H9 (cell line): ENCODE measurements around the gene GLS. TPM values are rescaled to one million over a fixed set of nuclear protein-coding genes. Genes with fewer than 3 reads are reported as not detected.

Experiments
- DNase-seq: peaks from one replicate; pipeline ENCODE4 v3.0.0-alpha.2; 2017
- H2AFZ ChIP-seq: one replicate; pipeline ENCODE4 v1.6.1; 2013; ENCODE audit warnings: mild to moderate bottlenecking, low read length, control low read depth, moderate library complexity
- H2AK5ac ChIP-seq: 2 replicates; pipeline ENCODE4 v1.6.1; 2013; ENCODE audit warnings: low read length, control low read depth, mixed read lengths; ENCODE audit not compliant: insufficient read length
- H2BK120ac ChIP-seq: one replicate; pipeline ENCODE4 v1.6.1; 2013; ENCODE audit warnings: low read depth, mild to moderate bottlenecking, low read length, control low read depth, inconsistent platforms; ENCODE audit not compliant: poor library complexity, severe bottlenecking
- H2BK12ac ChIP-seq: 2 replicates; pipeline ENCODE4 v1.6.1; 2013; ENCODE audit warnings: low read length, control low read depth, mixed read lengths, low read depth; ENCODE audit not compliant: insufficient read length
- H2BK15ac ChIP-seq: 2 replicates; pipeline ENCODE4 v1.6.1; 2013; ENCODE audit warnings: low read depth, low read length, control low read depth
- H2BK20ac ChIP-seq: one replicate; pipeline ENCODE4 v1.6.1; 2013; ENCODE audit warnings: low read depth, mild to moderate bottlenecking, low read length, control low read depth, inconsistent platforms; ENCODE audit not compliant: poor library complexity, severe bottlenecking
- H2BK5ac ChIP-seq: 2 replicates; pipeline ENCODE4 v1.6.1; 2013; ENCODE audit warnings: low read length, control low read depth, mixed read lengths; ENCODE audit not compliant: insufficient read length
- H3K14ac ChIP-seq: 2 replicates; pipeline ENCODE4 v1.6.1; 2013; ENCODE audit warnings: low read length, control low read depth; ENCODE audit not compliant: insufficient read depth
- H3K18ac ChIP-seq: 2 replicates; pipeline ENCODE4 v1.6.1; 2013; ENCODE audit warnings: low read depth, mild to moderate bottlenecking, mixed read lengths, low read length, control low read depth; ENCODE audit not compliant: insufficient read length
- H3K23ac ChIP-seq: 2 replicates; pipeline ENCODE4 v1.6.1; 2013; ENCODE audit warnings: low read length, control low read depth, mixed read lengths, low read depth; ENCODE audit not compliant: insufficient read length
- H3K23me2 ChIP-seq: 2 replicates; pipeline ENCODE4 v1.6.1; 2013; ENCODE audit warnings: low read depth, mild to moderate bottlenecking, mixed read lengths, low read length, control low read depth; ENCODE audit not compliant: insufficient read length, poor library complexity, severe bottlenecking
- H3K27ac ChIP-seq: 2 replicates; pipeline ENCODE4 v1.5.1; 2013; ENCODE audit warnings: low read length, control low read depth, mixed read lengths, low read depth; ENCODE audit not compliant: insufficient read length
- H3K27me3 ChIP-seq: 2 replicates; pipeline ENCODE4 v1.6.1; 2013; ENCODE audit warnings: low read length, control low read depth, inconsistent platforms; ENCODE audit not compliant: insufficient read depth
- H3K4ac ChIP-seq: 2 replicates; pipeline ENCODE4 v1.6.1; 2013; ENCODE audit warnings: low read depth, mild to moderate bottlenecking, control low read depth, inconsistent platforms, low read length, moderate library complexity
- H3K4me1 ChIP-seq: 2 replicates; pipeline ENCODE4 v1.6.1; 2013; ENCODE audit warnings: low read length, control low read depth, inconsistent platforms; ENCODE audit not compliant: insufficient read depth
- H3K4me2 ChIP-seq: 2 replicates; pipeline ENCODE4 v1.6.1; 2013; ENCODE audit warnings: low read length, control low read depth, mixed read lengths; ENCODE audit not compliant: insufficient read length, insufficient read depth
- H3K56ac ChIP-seq: 2 replicates; pipeline ENCODE4 v1.6.1; 2013; ENCODE audit warnings: low read depth, mild to moderate bottlenecking, mixed read lengths, low read length, control low read depth; ENCODE audit not compliant: insufficient read length
- H3K79me1 ChIP-seq: 2 replicates; pipeline ENCODE4 v1.6.1; 2013; ENCODE audit warnings: low read depth, mild to moderate bottlenecking, moderate library complexity, low read length, control low read depth, inconsistent platforms; ENCODE audit not compliant: insufficient read depth, poor library complexity, severe bottlenecking
- H3K79me2 ChIP-seq: 2 replicates; pipeline ENCODE4 v1.6.1; 2013; ENCODE audit warnings: low read length, control low read depth, inconsistent platforms; ENCODE audit not compliant: insufficient read depth
- H3K9ac ChIP-seq: 2 replicates; pipeline ENCODE4 v1.6.1; 2013; ENCODE audit warnings: low read length, control low read depth, mixed read lengths; ENCODE audit not compliant: insufficient read length; ENCODE audit errors: extremely low read depth
- H3K9me3 ChIP-seq: one replicate; pipeline ENCODE4 v1.6.1; 2013; ENCODE audit warnings: low read depth, low read length, inconsistent platforms; ENCODE audit not compliant: control insufficient read depth
- H3T11ph ChIP-seq: one replicate; pipeline ENCODE4 v1.6.1; 2013; ENCODE audit warnings: mild to moderate bottlenecking, low read length, control low read depth, inconsistent platforms
- H4K20me1 ChIP-seq: one replicate; pipeline ENCODE4 v1.6.1; 2013; ENCODE audit not compliant: control insufficient read depth, insufficient read length, insufficient read depth
- H4K5ac ChIP-seq: 2 replicates; pipeline ENCODE4 v1.6.1; 2013; ENCODE audit warnings: low read depth, mild to moderate bottlenecking, mixed read lengths, low read length, control low read depth; ENCODE audit not compliant: insufficient read length
- H4K8ac ChIP-seq: replicated peaks from 2 replicates; pipeline ENCODE4 v1.6.1; 2013; ENCODE audit warnings: low read length, control low read depth, mixed read lengths, low read depth; ENCODE audit not compliant: insufficient read length
- H4K91ac ChIP-seq: 2 replicates; pipeline ENCODE4 v1.6.1; 2013; ENCODE audit warnings: low read depth, mild to moderate bottlenecking, moderate library complexity, mixed read lengths, low read length, control low read depth; ENCODE audit not compliant: insufficient read length
- H3K27ac Mint-ChIP-seq, 3 experiments: 2 replicates in 2 of 3; 3 replicates in 1 of 3; pipeline ENCODE4 v1.8.0; 2020 to 2021; ENCODE audit warnings: mixed read lengths in 3 of 3, mild to moderate bottlenecking in 1 of 3, moderate library complexity in 1 of 3
- H3K27me3 Mint-ChIP-seq: 2 replicates; pipeline ENCODE4 v1.8.0; 2021; ENCODE audit warnings: low read depth, mild to moderate bottlenecking, moderate library complexity, mixed read lengths
- H3K36me3 Mint-ChIP-seq, 3 experiments: 2 replicates in 2 of 3; 3 replicates in 1 of 3; pipeline ENCODE4 v1.8.0; 2020 to 2021; ENCODE audit warnings: low read depth in 3 of 3, mixed read lengths in 3 of 3; ENCODE audit not compliant: insufficient read depth in 1 of 3
- H3K4me1 Mint-ChIP-seq, 2 experiments: 2 replicates each; pipeline ENCODE4 v1.8.0; 2020; ENCODE audit warnings: mixed read lengths in 2 of 2
- H3K4me3 Mint-ChIP-seq, 2 experiments: 2 replicates in 1 of 2; 3 replicates in 1 of 2; pipeline ENCODE4 v1.8.0; 2020 to 2021; ENCODE audit warnings: mild to moderate bottlenecking in 2 of 2, mixed read lengths in 2 of 2, moderate library complexity in 1 of 2
- H3K9me3 Mint-ChIP-seq, 2 experiments: 2 replicates in 1 of 2; 3 replicates in 1 of 2; pipeline ENCODE4 v1.8.0; 2020; ENCODE audit warnings: mild to moderate bottlenecking in 2 of 2, mixed read lengths in 2 of 2, moderate library complexity in 1 of 2
- CTCF ChIP-seq: fragments of 200-600 bp; sonication (generic); conservative IDR thresholded peaks from 3 replicates; pipeline ENCODE4 v1.8.0; 2021; ENCODE audit warnings: antibody characterized with exemption, mild to moderate bottlenecking
- WGBS: extraction: QIAGEN DNeasy Blood & Tissue Kit; methylation state at CpG from one replicate; pipeline ENCODE4 v1.1.7; 2013; ENCODE audit warnings: missing lambda C conversion rate, low lambda C conversion rate, mixed read lengths; ENCODE audit not compliant: insufficient read length; ENCODE audit errors: extremely low coverage; 5-methylcytosine and 5-hydroxymethylcytosine counted together
- total RNA-seq: library from RNA; stranded (reverse); gene quantifications from 2 replicates; pipeline ENCODE4 v1.2.1, GENCODE V29; 2021

Gene GLS
- total RNA-seq, 1 experiment from 2014 or later: 69.3 TPM

- Histone ChIP-seq H3K14ac (no peak overlapping the region), H3K79me2 (no peaks in the 10 kb centered on the region), H3K23me2 (no peaks in the 10 kb centered on the region), H2BK120ac (no peak overlapping the region), H2AK5ac (no peak overlapping the region), H4K91ac (no peak overlapping the region), H3K9me3 (no peaks in the 10 kb centered on the region), H3K18ac (no peak overlapping the region), H3K79me1 (no peaks in the 10 kb centered on the region), H3K27ac (no peak overlapping the region), H3K4me1 (no peaks in the 10 kb centered on the region), H2BK15ac (no peak overlapping the region), H2BK12ac (no peak overlapping the region), H4K8ac (no peak overlapping the region), H2AFZ (no peak overlapping the region), H4K5ac (no peak overlapping the region), H3T11ph (no peak overlapping the region), H2BK5ac (no peak overlapping the region), H3K27me3 (no peaks in the 10 kb centered on the region), H3K23ac (no peak overlapping the region), H3K4ac (no peak overlapping the region), H3K9ac (no peak overlapping the region), H3K56ac (no peak overlapping the region), H4K20me1 (no peaks in the 10 kb centered on the region), H2BK20ac (no peak overlapping the region), H3K4me2 (no peak overlapping the region)
- no peaks in the 10 kb centered on the region for H3K9me3 Mint-ChIP-seq
- no peak for TF ChIP-seq CTCF
- H3K27me3 Mint-ChIP-seq: no peaks in the 10 kb centered on the region
- no CpG with 5 or more reads among the region's 10 CpGs for WGBS
- H3K36me3 Mint-ChIP-seq: peaks cover 47 to 94% (median 93%) of the 10 kb centered on the region in 3 experiments; a peak in 6 of 7 replicates
- DNase-seq: no peak
- H3K27ac Mint-ChIP-seq: no peak overlapping the region
- no peak overlapping the region for H3K4me3 Mint-ChIP-seq
- no peaks in the 10 kb centered on the region for H3K4me1 Mint-ChIP-seq
These were observed 100.1 kb downstream of the GLS start for GRCh38 chr2:190980630-190981209.
